Peyer's patch (tissue), 4 donors: Measurements from ENCODE around the gene CHAC2.

ENCODE experiments used
- POLR2A ChIP-seq, 2 donors: fragments of 450-650 bp; IDR thresholded peaks; one replicate each; pipeline ENCODE4 v1.5.1; 2017; ENCODE audit warnings: antibody characterized with exemption in 2 of 2, mild to moderate bottlenecking in 2 of 2, moderate library complexity in 2 of 2
- TF ChIP-seq, protein P1 (sequence below), 6 experiments: fragments of 450-650 bp in 4 of 6; fragments of 200-600 bp in 2 of 6; sonication (generic) in 1 of 6; IDR thresholded peaks; one replicate each; pipeline ENCODE4 v1.5.1; 2017 to 2019; ENCODE audit warnings: antibody characterized with exemption in 6 of 6, mild to moderate bottlenecking in 3 of 6, moderate library complexity in 1 of 6

DNA sequence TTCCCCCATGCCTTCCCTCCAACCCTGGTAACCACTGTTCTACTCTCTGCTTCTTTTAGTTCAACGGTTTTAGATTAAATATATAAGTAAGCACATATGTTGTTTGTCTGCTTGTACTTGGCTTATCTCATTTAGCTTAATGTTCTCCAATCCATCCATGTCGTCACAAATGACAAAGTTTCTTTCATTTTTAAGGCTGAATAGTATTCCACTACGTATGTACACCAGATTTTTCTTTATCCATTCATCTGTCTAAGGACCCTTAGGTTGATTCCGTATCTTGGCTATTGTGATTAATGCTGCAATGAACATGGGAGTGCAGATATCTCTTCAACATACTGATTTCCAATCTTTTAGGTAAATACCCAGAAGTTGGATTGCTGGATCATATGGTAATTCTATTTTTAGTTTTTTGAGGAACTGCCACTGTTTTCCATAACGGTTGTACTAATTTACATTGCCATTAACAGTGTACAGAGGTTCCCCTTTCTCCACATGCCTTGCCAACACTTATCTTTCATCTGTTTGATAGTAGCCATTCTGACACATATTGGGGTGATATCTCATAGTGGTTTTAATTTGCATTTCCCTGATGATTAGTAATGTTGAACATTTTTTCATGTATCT, 11.0 kb downstream of the CHAC2 start:
- TF ChIP-seq, protein P1, sequence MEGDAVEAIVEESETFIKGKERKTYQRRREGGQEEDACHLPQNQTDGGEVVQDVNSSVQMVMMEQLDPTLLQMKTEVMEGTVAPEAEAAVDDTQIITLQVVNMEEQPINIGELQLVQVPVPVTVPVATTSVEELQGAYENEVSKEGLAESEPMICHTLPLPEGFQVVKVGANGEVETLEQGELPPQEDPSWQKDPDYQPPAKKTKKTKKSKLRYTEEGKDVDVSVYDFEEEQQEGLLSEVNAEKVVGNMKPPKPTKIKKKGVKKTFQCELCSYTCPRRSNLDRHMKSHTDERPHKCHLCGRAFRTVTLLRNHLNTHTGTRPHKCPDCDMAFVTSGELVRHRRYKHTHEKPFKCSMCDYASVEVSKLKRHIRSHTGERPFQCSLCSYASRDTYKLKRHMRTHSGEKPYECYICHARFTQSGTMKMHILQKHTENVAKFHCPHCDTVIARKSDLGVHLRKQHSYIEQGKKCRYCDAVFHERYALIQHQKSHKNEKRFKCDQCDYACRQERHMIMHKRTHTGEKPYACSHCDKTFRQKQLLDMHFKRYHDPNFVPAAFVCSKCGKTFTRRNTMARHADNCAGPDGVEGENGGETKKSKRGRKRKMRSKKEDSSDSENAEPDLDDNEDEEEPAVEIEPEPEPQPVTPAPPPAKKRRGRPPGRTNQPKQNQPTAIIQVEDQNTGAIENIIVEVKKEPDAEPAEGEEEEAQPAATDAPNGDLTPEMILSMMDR (IDR thresholded peaks at IDR 0.05) = no peak
- no peak for TF ChIP-seq POLR2A (IDR thresholded peaks at IDR 0.05)
